Measurements from ENCODE around the gene PTPN1.

The PTPN1 gene

GRCh38 chr20:50545126-50545525, 34.9 kb downstream of the PTPN1 start:
- H3K9me3 ChIP-seq: no peaks in the 10 kb centered on the region
- no peaks in the 10 kb centered on the region for H3K27me3 ChIP-seq
- peaks cover 4% of the 10 kb centered on the region; the same call in 1 of the 2 replicates for H3K36me3 ChIP-seq
- DNase-seq: no peak
- no peak overlapping the region for H3K4me3 ChIP-seq (ENCODE audit: low read depth, low read length)
- no peak for TF ChIP-seq CTCF (IDR thresholded peaks at IDR 0.05; ENCODE audit: low read depth, low read length)
- H3K4me1 ChIP-seq: no peaks in the 10 kb centered on the region

- Histone ChIP-seq H3K9me3 (no peaks in the 10 kb centered on the region), H3K4me1 (no peaks in the 10 kb centered on the region), H3K36me3 (peaks cover 4% of the 10 kb centered on the region; the same call in 1 of the 2 replicates), H3K27me3 (no peaks in the 10 kb centered on the region), H3K4me3 (ENCODE audit: low read depth, low read length) (no peak overlapping the region)
- no peak for DNase-seq
- no peak for TF ChIP-seq CTCF (IDR thresholded peaks at IDR 0.05; ENCODE audit: low read depth, low read length)
Observed at GRCh38 chr20:50546729-50547314, 36.6 kb downstream of the PTPN1 start.

GRCh38 chr20:50547964-50548363, 37.8 kb downstream of the PTPN1 start:
- H3K36me3 ChIP-seq: peaks cover 4% of the 10 kb centered on the region; the same call in 1 of the 2 replicates
- DNase-seq: no peak

GRCh38 chr20:50548396-50548795, 38.2 kb downstream of the PTPN1 start:
- DNase-seq: no peak
- Histone ChIP-seq H3K4me3 (ENCODE audit: low read depth, low read length) (no peak overlapping the region), H3K27me3 (no peaks in the 10 kb centered on the region), H3K9me3 (no peaks in the 10 kb centered on the region), H3K36me3 (peaks cover 4% of the 10 kb centered on the region; the same call in 1 of the 2 replicates), H3K4me1 (no peaks in the 10 kb centered on the region)
- no peak for TF ChIP-seq CTCF (IDR thresholded peaks at IDR 0.05; ENCODE audit: low read depth, low read length)

More at GRCh38 chr20:50547964-50548363, 37.8 kb downstream of the PTPN1 start:
- no peaks in the 10 kb centered on the region for H3K9me3 ChIP-seq
- H3K27me3 ChIP-seq: no peaks in the 10 kb centered on the region
- no peak overlapping the region for H3K4me3 ChIP-seq (ENCODE audit: low read depth, low read length)
- no peaks in the 10 kb centered on the region for H3K4me1 ChIP-seq
- no peak for TF ChIP-seq CTCF (IDR thresholded peaks at IDR 0.05; ENCODE audit: low read depth, low read length)

GRCh38 chr20:50550531-50550930, 40.3 kb downstream of the PTPN1 start:
- peaks cover 4% of the 10 kb centered on the region; the same call in 1 of the 2 replicates for H3K36me3 ChIP-seq
- no peaks in the 10 kb centered on the region for H3K27me3 ChIP-seq
- no peaks in the 10 kb centered on the region for H3K9me3 ChIP-seq
- DNase-seq: no peak
- no peak overlapping the region for H3K4me3 ChIP-seq (ENCODE audit: low read depth, low read length)
- TF ChIP-seq CTCF (IDR thresholded peaks at IDR 0.05; ENCODE audit: low read depth, low read length): no peak
- no peaks in the 10 kb centered on the region for H3K4me1 ChIP-seq

- peaks cover 4% of the 10 kb centered on the region; the same call in 1 of the 2 replicates for H3K36me3 ChIP-seq
- no peaks in the 10 kb centered on the region for H3K27me3 ChIP-seq
- TF ChIP-seq CTCF (IDR thresholded peaks at IDR 0.05; ENCODE audit: low read depth, low read length): no peak
- no peak for DNase-seq
- no peaks in the 10 kb centered on the region for H3K4me1 ChIP-seq
- no peaks in the 10 kb centered on the region for H3K9me3 ChIP-seq
- no peak overlapping the region for H3K4me3 ChIP-seq (ENCODE audit: low read depth, low read length)
Observed at GRCh38 chr20:50551288-50551687, 41.1 kb downstream of the PTPN1 start.
